Effector memory CD8-positive, alpha-beta T cell (primary cell): ENCODE measurements around the gene AKAP1.

Experiments used
- ATAC-seq: fragments of 150-1000 bp; cut with Tn5 transposase; replicated peaks from 2 replicates; pipeline ENCODE4 v1.10.0; 2021; ENCODE audit warnings: mild to moderate bottlenecking, moderate library complexity
- DNase-seq, 3 experiments: peaks; one replicate each; pipeline ENCODE4 v3.0.0; 2021
- H3K27ac Mint-ChIP-seq, 2 donors: one replicate each; pipeline ENCODE4 v1.8.0; 2022; ENCODE audit warnings: mild to moderate bottlenecking in 2 of 2, mixed read lengths in 2 of 2, moderate library complexity in 2 of 2
- H3K27me3 Mint-ChIP-seq, 2 donors: one replicate each; pipeline ENCODE4 v1.8.0; 2022; ENCODE audit warnings: mixed read lengths in 2 of 2
- H3K36me3 Mint-ChIP-seq: one replicate; pipeline ENCODE4 v1.8.0; 2022; ENCODE audit warnings: mild to moderate bottlenecking, moderate library complexity, mixed read lengths; ENCODE audit not compliant: insufficient read depth
- H3K4me1 Mint-ChIP-seq, 2 donors: one replicate each; pipeline ENCODE4 v1.8.0; 2022; ENCODE audit warnings: low read depth in 2 of 2, mixed read lengths in 2 of 2
- H3K4me3 Mint-ChIP-seq, 2 donors: one replicate each; pipeline ENCODE4 v1.8.0; 2022; ENCODE audit warnings: mild to moderate bottlenecking in 2 of 2, mixed read lengths in 2 of 2, moderate library complexity in 2 of 2
- H3K9me3 Mint-ChIP-seq, 2 donors: one replicate each; pipeline ENCODE4 v1.8.0; 2022; ENCODE audit warnings: mixed read lengths in 2 of 2

The AKAP1 gene

GRCh38 chr17:57135026-57135788 is 50.2 kb downstream of the AKAP1 start:
- Mint-ChIP-seq H3K27me3 (peaks cover 6 to 40% of the 10 kb centered on the region in 2 donors), H3K4me1 (peaks cover 0 to 3% of the 10 kb centered on the region in 2 donors), H3K4me3 (no peak overlapping the region), H3K27ac (no peak overlapping the region), H3K9me3 (no peaks in the 10 kb centered on the region), H3K36me3 (no peaks in the 10 kb centered on the region)
- DNase-seq (no peak), ATAC-seq (no peak)

GRCh38 chr17:57135789-57136291 is 50.8 kb downstream of the AKAP1 start:
- DNase-seq = no peak
- H3K4me1 Mint-ChIP-seq = peaks cover 0 to 2% of the 10 kb centered on the region in 2 donors

GRCh38 chr17:57136355-57136754 is 51.3 kb downstream of the AKAP1 start:
- H3K27me3 Mint-ChIP-seq = peaks cover 6 to 40% of the 10 kb centered on the region in 2 donors
- no peak for DNase-seq
- H3K27ac Mint-ChIP-seq = no peak overlapping the region
- no peaks in the 10 kb centered on the region for H3K4me1 Mint-ChIP-seq
- no peaks in the 10 kb centered on the region for H3K9me3 Mint-ChIP-seq
- no peak for ATAC-seq
- H3K36me3 Mint-ChIP-seq = no peaks in the 10 kb centered on the region
- no peak overlapping the region for H3K4me3 Mint-ChIP-seq

More at GRCh38 chr17:57135789-57136291, 50.8 kb downstream of the AKAP1 start:
- H3K27me3 Mint-ChIP-seq = peaks cover 6 to 40% of the 10 kb centered on the region in 2 donors
- H3K4me3 Mint-ChIP-seq = no peak overlapping the region
- no peak for ATAC-seq
- no peaks in the 10 kb centered on the region for H3K9me3 Mint-ChIP-seq
- H3K36me3 Mint-ChIP-seq = no peaks in the 10 kb centered on the region
- no peak overlapping the region for H3K27ac Mint-ChIP-seq

GRCh38 chr17:57138030-57138911 is 53.2 kb downstream of the AKAP1 start:
- H3K9me3 Mint-ChIP-seq = no peaks in the 10 kb centered on the region

GRCh38 chr17:57138956-57139576 is 54.0 kb downstream of the AKAP1 start:
- H3K4me1 Mint-ChIP-seq = no peaks in the 10 kb centered on the region
- ATAC-seq = no peak
- H3K9me3 Mint-ChIP-seq = no peaks in the 10 kb centered on the region
- no peak for DNase-seq
- peaks cover 6 to 55% of the 10 kb centered on the region in 2 donors for H3K27me3 Mint-ChIP-seq
- no peak overlapping the region for H3K4me3 Mint-ChIP-seq
- H3K36me3 Mint-ChIP-seq = no peaks in the 10 kb centered on the region
- no peak overlapping the region for H3K27ac Mint-ChIP-seq

More at GRCh38 chr17:57138030-57138911, 53.2 kb downstream of the AKAP1 start:
- Mint-ChIP-seq H3K4me1 (no peaks in the 10 kb centered on the region), H3K27ac (no peak overlapping the region), H3K4me3 (no peak overlapping the region), H3K36me3 (no peaks in the 10 kb centered on the region), H3K27me3 (peaks cover 6 to 47% of the 10 kb centered on the region in 2 donors)
- DNase-seq = no peak
- ATAC-seq = no peak

GRCh38 chr17:57140316-57140715 is 55.3 kb downstream of the AKAP1 start:
- Mint-ChIP-seq H3K4me3 (no peak overlapping the region), H3K4me1 (no peaks in the 10 kb centered on the region), H3K9me3 (no peaks in the 10 kb centered on the region), H3K27ac (no peak overlapping the region), H3K36me3 (no peaks in the 10 kb centered on the region), H3K27me3 (peaks cover 6 to 48% of the 10 kb centered on the region in 2 donors)
- DNase-seq = no peak
- ATAC-seq = no peak

- Mint-ChIP-seq H3K4me1 (no peaks in the 10 kb centered on the region), H3K9me3 (no peaks in the 10 kb centered on the region), H3K36me3 (no peaks in the 10 kb centered on the region), H3K4me3 (no peak overlapping the region), H3K27me3 (peaks cover 0 to 42% of the 10 kb centered on the region in 2 donors), H3K27ac (no peak overlapping the region)
- DNase-seq (no peak), ATAC-seq (no peak)
Measured at GRCh38 chr17:57142925-57143324, 57.9 kb downstream of the AKAP1 start.

- peaks cover 0 to 42% of the 10 kb centered on the region in 2 donors for H3K27me3 Mint-ChIP-seq
- H3K4me1 Mint-ChIP-seq = no peaks in the 10 kb centered on the region
- no peaks in the 10 kb centered on the region for H3K36me3 Mint-ChIP-seq
- no peak overlapping the region for H3K27ac Mint-ChIP-seq
- ATAC-seq (no peak), DNase-seq (no peak)
- H3K9me3 Mint-ChIP-seq = no peaks in the 10 kb centered on the region
- no peak overlapping the region for H3K4me3 Mint-ChIP-seq
Measured at GRCh38 chr17:57143361-57143760, 58.3 kb downstream of the AKAP1 start.

- Mint-ChIP-seq H3K4me1 (no peaks in the 10 kb centered on the region), H3K9me3 (no peaks in the 10 kb centered on the region), H3K4me3 (no peak overlapping the region), H3K36me3 (no peaks in the 10 kb centered on the region), H3K27ac (no peak overlapping the region), H3K27me3 (peaks cover 3 to 42% of the 10 kb centered on the region in 2 donors)
- DNase-seq (no peak), ATAC-seq (no peak)
Measured at GRCh38 chr17:57143919-57144318, 58.9 kb downstream of the AKAP1 start.

- Mint-ChIP-seq H3K4me3 (no peak overlapping the region), H3K4me1 (no peaks in the 10 kb centered on the region), H3K27ac (no peak overlapping the region), H3K36me3 (no peaks in the 10 kb centered on the region), H3K27me3 (peaks cover 10 to 44% of the 10 kb centered on the region in 2 donors), H3K9me3 (no peaks in the 10 kb centered on the region)
- DNase-seq (no peak), ATAC-seq (no peak)
Measured at GRCh38 chr17:57144567-57144966, 59.5 kb downstream of the AKAP1 start.

- no peaks in the 10 kb centered on the region for H3K9me3 Mint-ChIP-seq
- no peak overlapping the region for H3K4me3 Mint-ChIP-seq
- H3K27ac Mint-ChIP-seq = no peak overlapping the region
- peaks cover 17 to 51% of the 10 kb centered on the region in 2 donors for H3K27me3 Mint-ChIP-seq
- ATAC-seq (no peak), DNase-seq (no peak)
- H3K36me3 Mint-ChIP-seq = no peaks in the 10 kb centered on the region
- no peaks in the 10 kb centered on the region for H3K4me1 Mint-ChIP-seq
Measured at GRCh38 chr17:57145347-57145746, 60.3 kb downstream of the AKAP1 start.

- H3K4me3 Mint-ChIP-seq = no peak overlapping the region
- no peak overlapping the region for H3K27ac Mint-ChIP-seq
- H3K36me3 Mint-ChIP-seq = no peaks in the 10 kb centered on the region
- ATAC-seq = no peak
- peaks cover 20 to 61% of the 10 kb centered on the region in 2 donors for H3K27me3 Mint-ChIP-seq
- H3K9me3 Mint-ChIP-seq = no peaks in the 10 kb centered on the region
- no peaks in the 10 kb centered on the region for H3K4me1 Mint-ChIP-seq
- DNase-seq = no peak
Measured at GRCh38 chr17:57146273-57146672, 61.2 kb downstream of the AKAP1 start.

GRCh38 chr17:57151798-57152197 is 66.8 kb downstream of the AKAP1 start:
- no peak overlapping the region for H3K4me3 Mint-ChIP-seq
- H3K27me3 Mint-ChIP-seq = peaks cover 42 to 62% of the 10 kb centered on the region in 2 donors
- H3K27ac Mint-ChIP-seq = no peak overlapping the region
- no peaks in the 10 kb centered on the region for H3K4me1 Mint-ChIP-seq
- H3K36me3 Mint-ChIP-seq = no peaks in the 10 kb centered on the region
- ATAC-seq (no peak), DNase-seq (no peak)
- H3K9me3 Mint-ChIP-seq = no peaks in the 10 kb centered on the region
